Ovary (tissue), 9 donors: ENCODE results near the gene ADAMTS13. TPM values are rescaled to one million over a fixed set of nuclear protein-coding genes. Genes with fewer than 3 reads are reported as not detected.
"Not testable (repeated sequence)": the region's sequence is repeated elsewhere in the genome, so short reads cannot be mapped to it uniquely, and the experiment has no call there.

Experiments used
- DNase-seq, 5 donors: peaks; one replicate each; pipeline ENCODE4 v3.0.0-alpha.2; 2019 to 2020
- H3K27ac ChIP-seq, 2 donors: fragments of 200-600 bp; one replicate each; pipeline versions ENCODE4 v1.5.1 to v1.8.0; 2019 to 2022
- H3K27me3 ChIP-seq: fragments of 200-600 bp; one replicate; pipeline ENCODE4 v1.8.0; 2022
- H3K36me3 ChIP-seq: fragments of 200-600 bp; sonication (generic); one replicate; pipeline ENCODE4 v1.5.1; 2019
- H3K4me1 ChIP-seq: one replicate; pipeline ENCODE4 v1.8.1; 2013; ENCODE audit warnings: mild to moderate bottlenecking, moderate library complexity; ENCODE audit not compliant: insufficient read depth
- H3K4me3 ChIP-seq: fragments of 200-600 bp; sonication (generic); one replicate; pipeline ENCODE4 v1.5.1; 2017
- H3K9me3 ChIP-seq, 2 donors: fragments of 200-600 bp in 1 of 2; sonication (generic) in 1 of 2; one replicate each; pipeline versions ENCODE4 v1.5.1 to v1.8.1; 2013 to 2019; ENCODE audit warnings: mild to moderate bottlenecking in 1 of 2, moderate library complexity in 1 of 2
- EP300 ChIP-seq: sonication (generic); formaldehyde crosslinking; IDR thresholded peaks from one replicate; pipeline ENCODE4 v1.6.1; 2017; ENCODE audit warnings: antibody characterized with exemption
- POLR2A ChIP-seq: fragments of 450-650 bp; IDR thresholded peaks from one replicate; pipeline ENCODE4 v1.6.1; 2017; ENCODE audit warnings: antibody characterized with exemption, mild to moderate bottlenecking, moderate library complexity
- WGBS, 3 donors: extraction: QIAGEN DNeasy Blood & Tissue Kit in 1 of 3; methylation state at CpG; one replicate each; pipeline versions ENCODE4 v1.1.5 to v1.1.7; 2013 to 2017; 5-methylcytosine and 5-hydroxymethylcytosine counted together
- intact Hi-C, 4 donors: fragments of 100-400 bp; cut with DNase I; formaldehyde crosslinking; loops; one replicate each; pipeline versions ENCODE4 v1.11.0 to v1.15.1; 2022 to 2023
- polyA plus RNA-seq, 2 donors: library from polyadenylated mRNA; stranded (reverse); fragments of 200-250 nt in 1 of 2; fragments of 350-450 nt in 1 of 2; fragmentation: Illumina TruSeq in 1 of 2; extraction: RNeasy Lipid Tissue Mini Kit (QIAGEN cat#74804) in 1 of 2; gene quantifications; one replicate each; pipeline ENCODE4 v1.2.3, GENCODE V29; 2013 to 2014
- total RNA-seq, 7 donors: library from RNA; depleted of rRNA in 2 of 7; stranded (reverse); fragments of >200 nt in 2 of 7; fragmentation: NEBNext Ultra II Directional in 3 of 7; extraction: Animal tissue kit (Norgen Biotek cat#: 25700) in 3 of 7; gene quantifications; one replicate each; pipeline versions ENCODE4 v1.1.0 to v1.2.4, GENCODE V29; 2016 to 2023
- TF ChIP-seq, protein P1 (sequence below), 3 donors: fragments of 450-650 bp in 2 of 3; fragments of 200-600 bp in 1 of 3; IDR thresholded peaks; one replicate each; pipeline versions ENCODE4 v1.5.1 to v1.8.0; 2016 to 2022; ENCODE audit warnings: antibody characterized with exemption in 3 of 3, mild to moderate bottlenecking in 1 of 3
- donor health status: DM: no; HTN: no; CAD: no; lungs with moderate emphysema.
- donor health status: DM: no; HTN: no; CAD: no.
- donor health status: Bipolar disorder and iron deficiency.
- donor health status: DM: yes; HTN: yes; CAD: no.
- donor health status: DM: no; HTN: no; CAD: no.
- donor health status: DM: yes; HTN: yes; CAD: no.

Gene ADAMTS13
- total and polyA plus RNA-seq, 9 donors, result 0.45 to 4.2 (median 3.6) TPM

DNA sequence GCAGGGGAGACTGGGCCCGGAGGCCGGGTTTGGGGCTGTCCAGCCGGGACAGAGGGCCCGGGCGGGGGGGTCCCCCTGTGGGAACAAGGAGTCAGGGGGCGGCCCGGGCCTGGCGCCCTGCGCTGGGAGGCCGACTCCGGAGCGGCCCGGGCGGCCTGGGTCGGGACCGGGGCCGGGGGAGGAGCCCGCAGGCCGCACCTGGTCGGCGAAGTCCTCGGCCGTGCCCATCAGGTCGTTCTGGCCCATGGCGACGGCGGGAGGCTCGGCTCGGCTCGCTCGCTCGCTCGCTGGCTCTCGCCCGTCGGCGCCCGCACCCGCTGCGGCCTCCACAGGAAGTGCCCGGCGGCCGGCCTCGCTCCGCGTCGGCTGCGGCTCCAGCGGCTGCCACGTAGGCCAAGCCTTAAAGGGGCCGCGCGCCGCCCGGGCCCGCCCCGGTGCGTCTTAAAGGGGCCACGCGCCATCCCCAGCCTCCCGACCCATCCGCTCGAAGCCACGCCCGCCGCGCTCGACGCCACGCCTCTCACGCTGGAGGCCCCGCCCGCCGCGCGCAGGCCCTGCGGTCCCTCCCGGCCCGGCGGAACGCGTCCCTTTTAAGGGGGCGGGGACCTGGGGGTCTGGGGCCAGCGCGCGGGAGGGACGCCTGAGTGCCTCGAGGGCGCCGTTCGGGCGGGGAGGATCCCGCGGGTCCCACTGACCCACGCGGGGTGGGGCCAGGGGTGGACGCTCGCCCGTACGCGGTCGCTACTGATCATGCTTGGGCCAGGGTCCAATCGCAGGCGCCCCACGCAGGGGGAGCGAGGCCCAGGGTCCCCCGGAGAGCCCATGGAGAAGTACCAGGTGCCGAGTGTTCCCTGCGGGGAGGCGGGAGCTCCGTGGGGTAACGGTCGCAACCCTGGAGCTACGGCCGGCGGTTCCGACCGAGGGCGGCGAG lies 46.2 kb upstream of the ADAMTS13 start, which contains the start of the genes STKLD1 and SURF4:
STKLD1 (plus strand) TSS at position 643 of the 931 bp plus-strand sequence; CDS start at position 751, 108 bp downstream.
SURF4 (minus strand) TSS at position 337 of the 931 bp plus-strand sequence; CDS start at position 246, 91 bp downstream.
- WGBS, 3 donors, result 0 to 1% (median 1%) methylated on average over 46 to 120 of the region's 120 CpGs
- H3K4me3 ChIP-seq, result peak within 1 kb of the TSS; percentile 93
- no peaks in the 10 kb centered on the region for H3K36me3 ChIP-seq
- H3K9me3 ChIP-seq, result no peaks in the 10 kb centered on the region
- TF ChIP-seq POLR2A, result peak; percentile 89
- TF ChIP-seq, protein P1, sequence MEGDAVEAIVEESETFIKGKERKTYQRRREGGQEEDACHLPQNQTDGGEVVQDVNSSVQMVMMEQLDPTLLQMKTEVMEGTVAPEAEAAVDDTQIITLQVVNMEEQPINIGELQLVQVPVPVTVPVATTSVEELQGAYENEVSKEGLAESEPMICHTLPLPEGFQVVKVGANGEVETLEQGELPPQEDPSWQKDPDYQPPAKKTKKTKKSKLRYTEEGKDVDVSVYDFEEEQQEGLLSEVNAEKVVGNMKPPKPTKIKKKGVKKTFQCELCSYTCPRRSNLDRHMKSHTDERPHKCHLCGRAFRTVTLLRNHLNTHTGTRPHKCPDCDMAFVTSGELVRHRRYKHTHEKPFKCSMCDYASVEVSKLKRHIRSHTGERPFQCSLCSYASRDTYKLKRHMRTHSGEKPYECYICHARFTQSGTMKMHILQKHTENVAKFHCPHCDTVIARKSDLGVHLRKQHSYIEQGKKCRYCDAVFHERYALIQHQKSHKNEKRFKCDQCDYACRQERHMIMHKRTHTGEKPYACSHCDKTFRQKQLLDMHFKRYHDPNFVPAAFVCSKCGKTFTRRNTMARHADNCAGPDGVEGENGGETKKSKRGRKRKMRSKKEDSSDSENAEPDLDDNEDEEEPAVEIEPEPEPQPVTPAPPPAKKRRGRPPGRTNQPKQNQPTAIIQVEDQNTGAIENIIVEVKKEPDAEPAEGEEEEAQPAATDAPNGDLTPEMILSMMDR (IDR thresholded peaks at IDR 0.05), result peak in 1 of 3 donors; percentile 45
- no peak for TF ChIP-seq EP300
- no peaks in the 10 kb centered on the region for H3K27me3 ChIP-seq
- peaks cover 10% of the 10 kb centered on the region for H3K4me1 ChIP-seq
- intact Hi-C loops, result no loop called here
- DNase-seq, result peak; percentile 93 to 98 (median 95)
- peak within 1 kb of the TSS; percentile 45 to 91 for H3K27ac ChIP-seq

DNA sequence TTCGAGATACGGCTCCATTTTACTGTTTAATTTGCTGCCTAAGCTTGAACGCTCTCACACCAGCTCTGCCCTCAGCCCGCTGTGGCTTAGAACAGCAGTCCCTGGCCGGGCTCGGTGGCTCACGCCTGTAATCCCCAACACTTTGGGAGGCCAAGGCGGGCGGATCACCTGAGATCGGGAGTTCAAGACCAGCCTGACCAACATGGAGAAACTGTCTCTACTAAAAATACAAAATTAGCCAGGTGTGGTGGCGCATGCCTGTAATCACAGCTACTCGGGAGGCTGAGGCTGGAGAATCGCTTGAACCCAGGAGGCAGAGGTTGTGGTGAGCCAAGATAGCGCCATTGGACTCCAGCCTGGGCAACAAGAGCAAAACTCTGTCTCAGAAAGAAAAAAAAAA lies 44.9 kb upstream of the ADAMTS13 start:
- H3K9me3 ChIP-seq, H3K4me1 ChIP-seq, H3K27ac ChIP-seq, H3K27me3 ChIP-seq, intact Hi-C loops, H3K36me3 ChIP-seq, DNase-seq, H3K4me3 ChIP-seq: not testable (repeated sequence)
- 86 to 89% (median 88%) methylated on average over 14 of the region's 14 CpGs for WGBS, 3 donors

DNA sequence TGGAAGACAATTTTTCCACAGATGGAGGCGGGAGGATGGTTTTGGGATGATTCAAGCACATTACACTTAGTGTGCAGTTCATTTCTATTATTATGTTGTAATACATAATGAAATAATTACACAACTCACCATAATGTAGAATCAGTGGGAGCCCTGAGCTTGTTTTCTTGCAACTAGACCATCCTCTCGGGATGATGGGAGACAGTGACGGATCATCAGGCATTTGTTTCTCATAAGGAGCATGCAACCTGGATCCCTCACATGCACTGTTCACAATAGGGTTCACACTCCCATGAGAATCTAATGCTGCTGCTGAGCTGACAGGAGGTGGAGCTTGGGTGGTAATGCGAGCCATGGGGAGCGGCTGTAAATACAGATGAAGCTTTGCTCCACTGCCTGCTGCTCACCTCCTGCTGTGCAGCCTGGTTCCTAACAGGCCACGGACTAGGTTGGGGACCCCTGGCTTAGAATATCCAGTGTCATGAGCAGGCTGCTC lies 44.4 kb upstream of the ADAMTS13 start:
- Histone ChIP-seq H3K4me3 (no peak overlapping the region), H3K4me1 (no peaks in the 10 kb centered on the region), H3K27ac (no peak overlapping the region), H3K27me3 (no peaks in the 10 kb centered on the region), H3K9me3 (no peaks in the 10 kb centered on the region), H3K36me3 (no peaks in the 10 kb centered on the region)
- intact Hi-C loops, result no loop called here
- DNase-seq, result no peak
- 73 to 84% (median 78%) methylated on average over 6 of the region's 6 CpGs for WGBS, 3 donors
- TF ChIP-seq EP300, result no peak
- TF ChIP-seq, protein P1 (IDR thresholded peaks at IDR 0.05), result no peak

DNA sequence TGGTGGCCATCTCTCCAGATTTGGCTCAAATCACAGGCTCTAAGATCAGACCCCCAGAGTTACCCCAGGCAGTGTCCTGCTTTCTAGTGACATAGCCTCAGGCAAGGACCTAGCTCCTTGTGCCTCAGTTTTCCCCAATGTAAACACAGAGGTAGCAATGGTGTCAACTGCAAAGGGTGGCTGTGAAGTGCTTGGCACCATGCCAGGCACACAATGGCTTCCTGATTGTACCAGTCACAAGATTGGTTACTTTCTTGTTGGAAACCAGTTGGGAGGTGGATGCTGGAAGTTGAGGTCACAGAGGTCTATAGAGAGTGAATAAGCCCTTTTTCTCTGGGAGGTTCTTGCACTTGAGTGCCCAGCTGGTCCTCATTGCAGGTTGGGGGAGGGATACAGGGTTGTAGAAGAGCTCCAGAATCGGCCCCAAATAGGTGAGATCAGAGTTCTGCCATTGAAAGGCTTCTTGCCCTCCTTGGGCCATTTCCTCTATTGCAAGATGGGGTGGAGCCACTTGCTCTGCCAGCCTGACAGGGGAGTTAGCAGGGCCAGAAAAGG lies 43.7 kb upstream of the ADAMTS13 start:
- no peak for DNase-seq
- Histone ChIP-seq H3K27me3 (no peaks in the 10 kb centered on the region), H3K27ac (no peak overlapping the region), H3K36me3 (no peaks in the 10 kb centered on the region), H3K4me1 (no peaks in the 10 kb centered on the region), H3K9me3 (no peaks in the 10 kb centered on the region), H3K4me3 (no peak overlapping the region)
- intact Hi-C loops, result no loop called here
- 80 to 92% (median 84%) methylated on average over 1 of the region's 1 CpG for WGBS, 3 donors
- TF ChIP-seq POLR2A, result no peak
- TF ChIP-seq EP300, result no peak
- TF ChIP-seq, protein P1 (IDR thresholded peaks at IDR 0.05), result no peak
